HL-60 (cell line): ENCODE measurements around the gene DNAI7.

Source experiments
- GABPA ChIP-seq: IDR thresholded peaks from 2 replicates; pipeline ENCODE4 v1.6.1; 2012; ENCODE audit warnings: low read depth
- POLR2AphosphoS5 ChIP-seq: IDR thresholded peaks from 2 replicates; pipeline ENCODE4 v1.6.1; 2012; ENCODE audit warnings: low read depth
- REST ChIP-seq: IDR thresholded peaks from 2 replicates; pipeline ENCODE4 v1.6.1; 2012; ENCODE audit warnings: low read depth; ENCODE audit not compliant: insufficient replicate concordance
- TF ChIP-seq, protein P1 (sequence below): IDR thresholded peaks from one replicate; pipeline ENCODE4 v1.5.1; 2011; ENCODE audit warnings: low read length, control low read depth, inconsistent platforms; ENCODE audit not compliant: insufficient read depth

DNA sequence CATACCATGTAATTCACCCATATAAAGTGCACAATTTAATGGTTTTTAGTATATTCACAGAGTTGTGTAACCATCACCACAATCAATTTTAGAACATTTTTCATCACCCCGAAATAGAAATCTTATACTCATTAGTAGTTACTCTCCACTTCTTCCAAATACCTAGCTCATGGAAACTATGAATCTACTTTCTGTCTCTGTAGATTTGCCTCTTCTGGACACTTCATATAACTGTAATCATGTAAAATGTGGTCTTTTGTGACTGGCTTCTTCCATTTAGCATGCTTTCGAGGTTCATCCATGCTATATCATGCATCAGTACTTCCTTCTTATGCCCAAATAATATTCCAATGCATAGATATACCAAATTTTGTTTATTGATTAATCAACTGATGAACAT is 10.8 kb downstream of the DNAI7 start:
- TF ChIP-seq, protein P1, sequence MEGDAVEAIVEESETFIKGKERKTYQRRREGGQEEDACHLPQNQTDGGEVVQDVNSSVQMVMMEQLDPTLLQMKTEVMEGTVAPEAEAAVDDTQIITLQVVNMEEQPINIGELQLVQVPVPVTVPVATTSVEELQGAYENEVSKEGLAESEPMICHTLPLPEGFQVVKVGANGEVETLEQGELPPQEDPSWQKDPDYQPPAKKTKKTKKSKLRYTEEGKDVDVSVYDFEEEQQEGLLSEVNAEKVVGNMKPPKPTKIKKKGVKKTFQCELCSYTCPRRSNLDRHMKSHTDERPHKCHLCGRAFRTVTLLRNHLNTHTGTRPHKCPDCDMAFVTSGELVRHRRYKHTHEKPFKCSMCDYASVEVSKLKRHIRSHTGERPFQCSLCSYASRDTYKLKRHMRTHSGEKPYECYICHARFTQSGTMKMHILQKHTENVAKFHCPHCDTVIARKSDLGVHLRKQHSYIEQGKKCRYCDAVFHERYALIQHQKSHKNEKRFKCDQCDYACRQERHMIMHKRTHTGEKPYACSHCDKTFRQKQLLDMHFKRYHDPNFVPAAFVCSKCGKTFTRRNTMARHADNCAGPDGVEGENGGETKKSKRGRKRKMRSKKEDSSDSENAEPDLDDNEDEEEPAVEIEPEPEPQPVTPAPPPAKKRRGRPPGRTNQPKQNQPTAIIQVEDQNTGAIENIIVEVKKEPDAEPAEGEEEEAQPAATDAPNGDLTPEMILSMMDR = no peak
- TF ChIP-seq GABPA = no peak
- TF ChIP-seq POLR2AphosphoS5 = no peak
- TF ChIP-seq REST = no peak
